GM12878 (cell line): ENCODE measurements around the gene KRT71. TPM values are rescaled to one million over a fixed set of nuclear protein-coding genes. Genes with fewer than 3 reads are reported as not detected.

Experiments used
- ATAC-seq: fragments of 200-7000 bp; cut with Tn5 transposase; 3 replicates; pipeline ENCODE4 v1.9.1; 2020; ENCODE audit warnings: mild to moderate bottlenecking, moderate library complexity
- BruUV-seq: library from RNA; stranded (reverse); fragments of 400-500 nt; replicated peaks from 2 replicates; lab custom pipeline; 2021; lab: Mats Ljungman, UMichigan
- CTCF ChIA-PET: fragments of 300-600 bp; sonication (Branson Sonifier 250); formaldehyde crosslinking; extraction: SDS; loops from one replicate; lab custom pipeline; 2021; ENCODE audit warnings: inconsistent platforms; lab: Yijun Ruan, JAX
- POLR2A ChIA-PET: fragments of 350-600 bp; formaldehyde crosslinking; extraction: SDS; loops from one replicate; lab custom pipeline; 2021; ENCODE audit warnings: inconsistent platforms; lab: Charles Lee
- RAD21 ChIA-PET: fragments of 300-600 bp; sonication (Branson Sonifier 250); formaldehyde crosslinking; loops from one replicate; lab custom pipeline; 2023; ENCODE audit warnings: antibody characterized with exemption; ENCODE audit not compliant: unreplicated experiment; lab: Charles Lee
- SMC1A ChIA-PET: fragments of 300-600 bp; sonication (Branson Sonifier 250); formaldehyde crosslinking; loops from one replicate; lab custom pipeline; 2023; ENCODE audit not compliant: unreplicated experiment, uncharacterized antibody; lab: Charles Lee
- DNase-seq: peaks from one replicate; pipeline ENCODE4 v3.0.0-alpha.2; 2011; ENCODE audit warnings: low read depth, low spot score
- FAIRE-seq: peaks from 3 replicates; lab custom pipeline; 2011; peaks lifted over from hg19 to GRCh38; lab: Jason Lieb, UNC
- H2AFZ ChIP-seq: 2 replicates; pipeline ENCODE4 v1.6.0; 2011; ENCODE audit warnings: low read depth, low read length, control low read depth; ENCODE audit not compliant: control insufficient read depth
- H3K27ac ChIP-seq: 2 replicates; pipeline ENCODE4 v1.5.1; 2011; ENCODE audit warnings: control low read depth; ENCODE audit not compliant: control insufficient read depth, insufficient read depth
- H3K27me3 ChIP-seq, 2 experiments: replicated peaks in 1 of 2; 2 replicates each; pipeline versions ENCODE4 v1.6.0 to v1.6.1; 2011; ENCODE audit warnings: low read length in 1 of 2; ENCODE audit not compliant: control insufficient read depth in 2 of 2, insufficient read depth in 2 of 2
- H3K36me3 ChIP-seq, 2 experiments: 2 replicates each; pipeline ENCODE4 v1.5.1; 2011; ENCODE audit warnings: low read length in 1 of 2; ENCODE audit not compliant: control insufficient read depth in 2 of 2, insufficient read depth in 2 of 2
- H3K4me1 ChIP-seq: 2 replicates; pipeline ENCODE4 v1.6.1; 2011; ENCODE audit warnings: mild to moderate bottlenecking, low read length, moderate library complexity, mixed read lengths; ENCODE audit not compliant: control insufficient read depth, insufficient read depth
- H3K4me2 ChIP-seq: 2 replicates; pipeline ENCODE4 v1.6.0; 2011; ENCODE audit warnings: control low read depth; ENCODE audit not compliant: control insufficient read depth, insufficient read depth
- H3K4me3 ChIP-seq: fragments of 200-600 bp; sonication (generic); 2 replicates; pipeline ENCODE4 v1.5.1; 2016
- H3K79me2 ChIP-seq: 2 replicates; pipeline ENCODE4 v1.6.0; 2011; ENCODE audit warnings: low read length; ENCODE audit not compliant: control insufficient read depth, insufficient read depth
- H3K9ac ChIP-seq: 2 replicates; pipeline ENCODE4 v1.8.0; 2011; ENCODE audit warnings: low read length, control low read depth, mixed read lengths; ENCODE audit not compliant: control insufficient read depth, insufficient read depth
- H3K9me3 ChIP-seq: replicated peaks from 3 replicates; pipeline ENCODE4 v1.5.1; 2011; ENCODE audit warnings: mild to moderate bottlenecking, low read length; ENCODE audit not compliant: control insufficient read depth, insufficient read depth
- H4K20me1 ChIP-seq: 2 replicates; pipeline ENCODE4 v1.6.0; 2011; ENCODE audit not compliant: control insufficient read depth, insufficient read depth
- ATF7 ChIP-seq: fragments of 450-650 bp; IDR thresholded peaks from 2 replicates; pipeline ENCODE4 v1.6.1; 2016; ENCODE audit warnings: low read depth, mild to moderate bottlenecking
- ZZZ3 ChIP-seq: IDR thresholded peaks from 2 replicates; pipeline ENCODE4 v1.6.1; 2011; ENCODE audit warnings: low read depth; ENCODE audit not compliant: control insufficient read depth, insufficient read length
- WGBS: methylation state at CpG from one replicate; pipeline ENCODE4 v1.1.6; 2016; ENCODE audit warnings: low lambda C conversion rate; ENCODE audit not compliant: insufficient replicate concordance, insufficient coverage; ENCODE audit errors: missing lambda C conversion rate; 5-methylcytosine and 5-hydroxymethylcytosine counted together
- in situ Hi-C: fragments of 300-500 bp; cut with MboI; formaldehyde crosslinking; loops from 9 replicates; pipeline ENCODE4 v1.14.3; 2018; ENCODE audit warnings: mixed read lengths
- intact Hi-C: fragments of 100-400 bp; cut with micrococcal nuclease; formaldehyde crosslinking; loops from one replicate; pipeline ENCODE4 v1.14.2; 2022; ENCODE audit not compliant: unreplicated experiment
- polyA plus RNA-seq, 11 experiments: library from polyadenylated mRNA; depleted of rRNA in 4 of 11; unstranded in 6 of 11; stranded (reverse) in 5 of 11; fragments of >200 nt; fragmentation: Nextera tagmentation in 4 of 11; fragmentation: Illumina TruSeq in 1 of 11; extraction: Ambion mirVana in 4 of 11; extraction: Trizol in 1 of 11; gene quantifications; 1 replicate in 1 of 11; 2 replicates in 10 of 11; pipeline versions ENCODE4 v1.2.1 to v1.2.3, GENCODE V29; 2011 to 2016; ENCODE audit warnings: inconsistent platforms in 2 of 11, missing spikeins in 2 of 11, low read depth in 1 of 11
- total RNA-seq, 4 experiments: library from RNA; depleted of rRNA in 3 of 4; stranded (reverse); fragments of >200 nt in 3 of 4; fragmentation: Illumina TruSeq in 1 of 4; extraction: Trizol in 1 of 4; gene quantifications; 2 replicates each; pipeline versions ENCODE4 v1.2.1 to v1.2.3, GENCODE V29; 2013 to 2021
- TF ChIP-seq, protein P1 (sequence below): fragments of 450-650 bp; IDR thresholded peaks from 2 replicates; pipeline ENCODE4 v1.6.1; 2016; ENCODE audit warnings: mild to moderate bottlenecking

Gene KRT71
- total and polyA plus RNA-seq, 10 of the 15 experiments (the other 5 are each of a cell fraction or from before 2014, with no cell fraction given) = not detected

DNA sequence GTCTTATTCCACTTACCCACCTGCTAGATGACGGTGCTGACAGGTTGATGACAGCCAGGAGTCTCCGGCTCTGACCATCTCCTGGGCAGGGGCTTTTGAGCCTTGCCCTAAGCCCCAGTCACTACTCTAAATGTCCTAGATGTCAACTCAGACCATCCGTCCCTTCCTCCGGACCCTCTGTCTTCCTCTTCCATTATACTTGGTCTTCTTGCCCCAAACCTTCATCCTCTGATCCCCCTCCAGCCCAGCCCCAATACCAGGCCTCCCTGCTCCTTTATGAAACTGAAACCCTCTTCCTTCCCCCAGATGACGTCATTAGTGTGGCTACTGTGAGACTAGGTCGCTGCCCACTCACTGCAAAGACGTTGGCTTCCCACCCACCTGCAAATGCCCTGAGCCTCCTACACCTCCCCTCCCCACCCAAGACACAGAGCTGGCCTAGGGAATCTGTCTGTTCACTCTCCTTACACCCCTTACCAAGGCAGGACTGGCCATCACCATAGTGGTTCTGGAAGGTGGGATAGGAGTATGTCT is 10.1 kb downstream of the KRT71 start:
- TF ChIP-seq ATF7 = peak; percentile 62; the same call in 1 of the 2 replicates
- TF ChIP-seq, protein P1, sequence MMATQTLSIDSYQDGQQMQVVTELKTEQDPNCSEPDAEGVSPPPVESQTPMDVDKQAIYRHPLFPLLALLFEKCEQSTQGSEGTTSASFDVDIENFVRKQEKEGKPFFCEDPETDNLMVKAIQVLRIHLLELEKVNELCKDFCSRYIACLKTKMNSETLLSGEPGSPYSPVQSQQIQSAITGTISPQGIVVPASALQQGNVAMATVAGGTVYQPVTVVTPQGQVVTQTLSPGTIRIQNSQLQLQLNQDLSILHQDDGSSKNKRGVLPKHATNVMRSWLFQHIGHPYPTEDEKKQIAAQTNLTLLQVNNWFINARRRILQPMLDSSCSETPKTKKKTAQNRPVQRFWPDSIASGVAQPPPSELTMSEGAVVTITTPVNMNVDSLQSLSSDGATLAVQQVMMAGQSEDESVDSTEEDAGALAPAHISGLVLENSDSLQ = no peak
- in situ Hi-C loops (no loop called here), intact Hi-C loops (no loop called here)
- Histone ChIP-seq H3K4me1 (no peaks in the 10 kb centered on the region), H3K36me3 (no peaks in the 10 kb centered on the region), H3K4me3 (no peak overlapping the region), H3K9ac (no peak overlapping the region), H4K20me1 (no peaks in the 10 kb centered on the region), H2AFZ (no peak overlapping the region), H3K4me2 (no peak overlapping the region), H3K79me2 (no peaks in the 10 kb centered on the region), H3K27ac (no peak overlapping the region), H3K27me3 (peaks cover 0 to 4% of the 10 kb centered on the region in 2 experiments; a peak in 1 of 4 replicates), H3K9me3 (no peaks in the 10 kb centered on the region)
- ChIA-PET RAD21 (no interaction called here), POLR2A (no interaction called here), SMC1A (no interaction called here), CTCF (no interaction called here)
- BruUV-seq = no TSS peak
- FAIRE-seq (no peak), ATAC-seq (no peak), DNase-seq (no peak)
- 23% methylated on average over 7 of the region's 7 CpGs for WGBS

DNA sequence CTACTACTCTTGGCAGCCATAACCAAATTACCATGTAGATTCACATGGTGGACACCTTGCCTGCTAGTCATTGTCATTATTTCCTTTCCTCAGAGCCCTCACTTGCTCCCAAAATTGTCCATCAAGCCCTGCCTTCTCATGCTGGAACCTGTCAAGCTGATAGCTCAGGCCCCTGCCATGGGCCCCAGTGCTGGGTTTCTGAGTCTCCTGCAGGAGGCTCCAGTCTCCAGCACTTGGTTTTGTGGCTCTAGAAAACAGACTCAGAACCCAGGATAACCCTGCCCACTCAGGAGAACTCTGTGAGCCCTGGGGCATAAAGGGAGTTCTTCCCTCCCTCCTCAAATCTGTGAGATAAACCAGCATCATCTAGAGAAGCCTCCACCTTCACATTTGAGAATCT is 10.8 kb downstream of the KRT71 start:
- Histone ChIP-seq H2AFZ (no peak overlapping the region), H3K79me2 (no peaks in the 10 kb centered on the region), H3K27ac (no peak overlapping the region)
- ChIA-PET POLR2A (no interaction called here), CTCF (no interaction called here), SMC1A (no interaction called here)
- intact Hi-C loops = no loop called here
- ATAC-seq = no peak
- TF ChIP-seq ZZZ3 = no peak
- TF ChIP-seq, all 136 proteins: peak for 0
- no peak for DNase-seq
- H4K20me1 ChIP-seq = no peaks in the 10 kb centered on the region
- no peak overlapping the region for H3K4me2 ChIP-seq
- no peak overlapping the region for H3K4me3 ChIP-seq
- H3K36me3 ChIP-seq = no peaks in the 10 kb centered on the region
- in situ Hi-C loops = no loop called here
- no peak for FAIRE-seq
- H3K27me3 ChIP-seq = peaks cover 0 to 4% of the 10 kb centered on the region in 2 experiments; a peak in 1 of 4 replicates
- H3K9ac ChIP-seq = no peak overlapping the region
- no peaks in the 10 kb centered on the region for H3K4me1 ChIP-seq
- RAD21 ChIA-PET = no interaction called here
- BruUV-seq = no TSS peak
- no peaks in the 10 kb centered on the region for H3K9me3 ChIP-seq
